ENCODE measurements around the gene MACROH2A1.

- no peak for TF ChIP-seq EZH2 (IDR thresholded peaks at IDR 0.05; ENCODE audit: low read length, missing control alignments)
- no peak for TF ChIP-seq CTCF (conservative IDR thresholded peaks at IDR 0.05 in 1 of 2, IDR thresholded peaks at IDR 0.05 in 1 of 2; ENCODE audit: low read depth in 1 of 2, low read length in 2 of 2)
Measured at GRCh38 chr5:135360278-135361274, 38.5 kb downstream of the MACROH2A1 start.
